ENCODE measurements around the gene URAD. TPM values are rescaled to one million over a fixed set of nuclear protein-coding genes. Genes with fewer than 3 reads are reported as not detected.

URAD gene
- total RNA-seq, 2 donors from 2014 or later, result not detected

- peak overlapping the region; percentile 59 for H3K4me3 Mint-ChIP-seq
- peaks cover 8% of the 10 kb centered on the region for H3K36me3 Mint-ChIP-seq (ENCODE audit: low read depth)
- no peaks in the 10 kb centered on the region for H3K9me3 ChIP-seq (ENCODE audit: control insufficient read depth, low read length, poor library complexity, severe bottlenecking)
- H3K4me1 Mint-ChIP-seq, result peaks cover 19% of the 10 kb centered on the region
- ATAC-seq (no peak), DNase-seq (no peak)
- H3K27me3 Mint-ChIP-seq, result peaks cover 76% of the 10 kb centered on the region
- no peak overlapping the region for H3K27ac Mint-ChIP-seq
These were observed 7.3 kb downstream of the URAD start for GRCh38 chr13:27981006-27981708.

- peaks cover 81% of the 10 kb centered on the region for H3K27me3 Mint-ChIP-seq
- no peak overlapping the region for H3K27ac Mint-ChIP-seq
- ATAC-seq (no peak), DNase-seq (no peak)
- no peaks in the 10 kb centered on the region for H3K9me3 ChIP-seq (ENCODE audit: control insufficient read depth, low read length, poor library complexity, severe bottlenecking)
- peaks cover 23% of the 10 kb centered on the region for H3K4me1 Mint-ChIP-seq
- H3K4me3 Mint-ChIP-seq, result peak overlapping the region; percentile 73
- peaks cover 8% of the 10 kb centered on the region for H3K36me3 Mint-ChIP-seq (ENCODE audit: low read depth)
These were observed 8.1 kb downstream of the URAD start for GRCh38 chr13:27980280-27980998.

GRCh38 chr13:27979765-27980279 lies 8.7 kb downstream of the URAD start:
- H3K27ac Mint-ChIP-seq, result no peak overlapping the region
- H3K4me1 Mint-ChIP-seq, result peaks cover 24% of the 10 kb centered on the region
- peak overlapping the region; percentile 73 for H3K4me3 Mint-ChIP-seq
- peaks cover 8% of the 10 kb centered on the region for H3K36me3 Mint-ChIP-seq (ENCODE audit: low read depth)
- H3K27me3 Mint-ChIP-seq, result peaks cover 87% of the 10 kb centered on the region
- no peak for DNase-seq
- no peak for ATAC-seq
- H3K9me3 ChIP-seq (ENCODE audit: control insufficient read depth, low read length, poor library complexity, severe bottlenecking), result no peaks in the 10 kb centered on the region

- peaks cover 88% of the 10 kb centered on the region for H3K27me3 Mint-ChIP-seq
- DNase-seq (no peak), ATAC-seq (no peak)
- peak overlapping the region; percentile 73 for H3K4me3 Mint-ChIP-seq
- H3K36me3 Mint-ChIP-seq (ENCODE audit: low read depth), result peaks cover 8% of the 10 kb centered on the region
- H3K27ac Mint-ChIP-seq, result no peak overlapping the region
- H3K9me3 ChIP-seq (ENCODE audit: control insufficient read depth, low read length, poor library complexity, severe bottlenecking), result no peaks in the 10 kb centered on the region
- H3K4me1 Mint-ChIP-seq, result peaks cover 21% of the 10 kb centered on the region
These were observed 9.4 kb downstream of the URAD start for GRCh38 chr13:27979001-27979643.

GRCh38 chr13:27978301-27978968 lies 10.1 kb downstream of the URAD start:
- Mint-ChIP-seq H3K4me1 (peaks cover 20% of the 10 kb centered on the region), H3K27me3 (peaks cover 88% of the 10 kb centered on the region), H3K36me3 (ENCODE audit: low read depth) (peaks cover 8% of the 10 kb centered on the region), H3K4me3 (peak overlapping the region; percentile 49), H3K27ac (no peak overlapping the region)
- ATAC-seq (no peak), DNase-seq (no peak)
- H3K9me3 ChIP-seq (ENCODE audit: control insufficient read depth, low read length, poor library complexity, severe bottlenecking), result no peaks in the 10 kb centered on the region

- Mint-ChIP-seq H3K4me3 (no peak overlapping the region), H3K4me1 (peaks cover 20% of the 10 kb centered on the region), H3K27me3 (peaks cover 86% of the 10 kb centered on the region), H3K27ac (no peak overlapping the region), H3K36me3 (ENCODE audit: low read depth) (peaks cover 5% of the 10 kb centered on the region)
- no peak for ATAC-seq
- H3K9me3 ChIP-seq (ENCODE audit: control insufficient read depth, low read length, poor library complexity, severe bottlenecking), result no peaks in the 10 kb centered on the region
- no peak for DNase-seq
These were observed 10.8 kb downstream of the URAD start for GRCh38 chr13:27977476-27978300.

GRCh38 chr13:27976362-27977091 lies 12.0 kb downstream of the URAD start:
- no peak overlapping the region for H3K4me3 Mint-ChIP-seq
- no peaks in the 10 kb centered on the region for H3K9me3 ChIP-seq (ENCODE audit: control insufficient read depth, low read length, poor library complexity, severe bottlenecking)
- peaks cover 79% of the 10 kb centered on the region for H3K27me3 Mint-ChIP-seq
- peaks cover 20% of the 10 kb centered on the region for H3K4me1 Mint-ChIP-seq
- H3K27ac Mint-ChIP-seq, result no peak overlapping the region
- DNase-seq (no peak), ATAC-seq (no peak)
- peaks cover under 1% of the 10 kb centered on the region for H3K36me3 Mint-ChIP-seq (ENCODE audit: low read depth)

- no peaks in the 10 kb centered on the region for H3K9me3 ChIP-seq (ENCODE audit: control insufficient read depth, low read length, poor library complexity, severe bottlenecking)
- Mint-ChIP-seq H3K4me3 (peak overlapping the region; percentile 33), H3K27me3 (peaks cover 79% of the 10 kb centered on the region), H3K36me3 (ENCODE audit: low read depth) (no peaks in the 10 kb centered on the region), H3K4me1 (peaks cover 20% of the 10 kb centered on the region), H3K27ac (no peak overlapping the region)
- no peak for DNase-seq
- no peak for ATAC-seq
These were observed 12.7 kb downstream of the URAD start for GRCh38 chr13:27975564-27976361.

- Mint-ChIP-seq H3K27me3 (peaks cover 82% of the 10 kb centered on the region), H3K4me3 (no peak overlapping the region), H3K4me1 (peaks cover 19% of the 10 kb centered on the region), H3K36me3 (ENCODE audit: low read depth) (peaks cover 2% of the 10 kb centered on the region), H3K27ac (no peak overlapping the region)
- H3K9me3 ChIP-seq (ENCODE audit: control insufficient read depth, low read length, poor library complexity, severe bottlenecking), result no peaks in the 10 kb centered on the region
- no peak for DNase-seq
- ATAC-seq, result no peak
These were observed 14.4 kb downstream of the URAD start for GRCh38 chr13:27973961-27974662.

- H3K4me3 Mint-ChIP-seq, result no peak overlapping the region
- ATAC-seq (no peak), DNase-seq (no peak)
- peaks cover 76% of the 10 kb centered on the region for H3K27me3 Mint-ChIP-seq
- H3K36me3 Mint-ChIP-seq (ENCODE audit: low read depth), result peaks cover 2% of the 10 kb centered on the region
- H3K9me3 ChIP-seq (ENCODE audit: control insufficient read depth, low read length, poor library complexity, severe bottlenecking), result no peaks in the 10 kb centered on the region
- peaks cover 15% of the 10 kb centered on the region for H3K4me1 Mint-ChIP-seq
- no peak overlapping the region for H3K27ac Mint-ChIP-seq
These were observed 15.2 kb downstream of the URAD start for GRCh38 chr13:27973291-27973690.

- DNase-seq (no peak), ATAC-seq (no peak)
- H3K27me3 Mint-ChIP-seq, result peaks cover 78% of the 10 kb centered on the region
- H3K9me3 ChIP-seq (ENCODE audit: control insufficient read depth, low read length, poor library complexity, severe bottlenecking), result no peaks in the 10 kb centered on the region
- peaks cover 19% of the 10 kb centered on the region for H3K4me1 Mint-ChIP-seq
- peaks cover 2% of the 10 kb centered on the region for H3K36me3 Mint-ChIP-seq (ENCODE audit: low read depth)
- no peak overlapping the region for H3K27ac Mint-ChIP-seq
- no peak overlapping the region for H3K4me3 Mint-ChIP-seq
These were observed 16.0 kb downstream of the URAD start for GRCh38 chr13:27972478-27972820.
